GM12872 (cell line): ENCODE data around the gene ZNF764.

Experiments used
- TF ChIP-seq, protein P1 (sequence below): IDR thresholded peaks from 3 replicates; pipeline ENCODE4 v1.5.1; 2011; ENCODE audit warnings: low read depth, mild to moderate bottlenecking, low read length, moderate library complexity; ENCODE audit not compliant: insufficient read depth

The ZNF764 gene

GRCh38 chr16:30600929-30601328 lies 42.8 kb upstream of the ZNF764 start:
- TF ChIP-seq, protein P1, sequence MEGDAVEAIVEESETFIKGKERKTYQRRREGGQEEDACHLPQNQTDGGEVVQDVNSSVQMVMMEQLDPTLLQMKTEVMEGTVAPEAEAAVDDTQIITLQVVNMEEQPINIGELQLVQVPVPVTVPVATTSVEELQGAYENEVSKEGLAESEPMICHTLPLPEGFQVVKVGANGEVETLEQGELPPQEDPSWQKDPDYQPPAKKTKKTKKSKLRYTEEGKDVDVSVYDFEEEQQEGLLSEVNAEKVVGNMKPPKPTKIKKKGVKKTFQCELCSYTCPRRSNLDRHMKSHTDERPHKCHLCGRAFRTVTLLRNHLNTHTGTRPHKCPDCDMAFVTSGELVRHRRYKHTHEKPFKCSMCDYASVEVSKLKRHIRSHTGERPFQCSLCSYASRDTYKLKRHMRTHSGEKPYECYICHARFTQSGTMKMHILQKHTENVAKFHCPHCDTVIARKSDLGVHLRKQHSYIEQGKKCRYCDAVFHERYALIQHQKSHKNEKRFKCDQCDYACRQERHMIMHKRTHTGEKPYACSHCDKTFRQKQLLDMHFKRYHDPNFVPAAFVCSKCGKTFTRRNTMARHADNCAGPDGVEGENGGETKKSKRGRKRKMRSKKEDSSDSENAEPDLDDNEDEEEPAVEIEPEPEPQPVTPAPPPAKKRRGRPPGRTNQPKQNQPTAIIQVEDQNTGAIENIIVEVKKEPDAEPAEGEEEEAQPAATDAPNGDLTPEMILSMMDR = no peak

DNA sequence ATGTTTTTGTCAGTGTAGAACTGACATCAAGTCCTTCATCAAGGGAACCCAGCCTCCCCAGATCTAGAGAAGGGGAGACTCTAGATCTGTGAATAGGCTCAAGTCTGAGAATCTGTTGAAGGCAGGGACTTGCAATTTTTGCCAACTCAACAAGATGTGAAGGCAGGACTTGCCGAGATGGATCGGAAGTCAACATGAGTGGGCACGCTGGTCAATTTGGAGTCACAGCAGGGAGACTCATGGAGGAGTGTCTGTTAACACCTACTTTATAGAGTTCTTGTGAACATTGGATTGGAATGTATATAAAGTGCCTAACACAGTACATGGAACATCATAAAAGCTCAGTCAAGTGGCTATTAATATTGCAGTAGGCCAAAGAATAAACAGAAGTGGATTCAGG lies 42.0 kb upstream of the ZNF764 start:
- TF ChIP-seq, protein P1 = no peak

DNA sequence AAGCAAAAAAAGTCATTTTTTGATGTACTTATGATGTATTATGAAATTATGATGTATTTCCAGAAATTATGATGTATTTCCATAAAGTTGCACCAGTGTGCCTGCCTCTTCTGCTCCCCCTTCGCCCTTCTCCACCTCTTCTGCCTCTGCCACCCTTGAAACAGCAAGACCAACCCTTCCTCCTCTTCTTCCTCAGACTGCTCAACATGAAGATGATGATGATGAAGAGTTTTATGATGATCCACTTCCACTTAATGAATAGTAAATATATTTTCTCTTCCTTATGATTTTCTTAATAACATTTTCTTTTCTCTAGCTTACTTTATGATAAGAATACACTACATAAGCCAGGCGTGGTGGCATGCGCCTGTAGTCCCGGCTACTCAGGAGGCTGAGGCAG lies 34.7 kb upstream of the ZNF764 start:
- TF ChIP-seq, protein P1 = no peak

GRCh38 chr16:30588651-30589050 lies 30.5 kb upstream of the ZNF764 start:
- TF ChIP-seq, protein P1 = no peak

DNA sequence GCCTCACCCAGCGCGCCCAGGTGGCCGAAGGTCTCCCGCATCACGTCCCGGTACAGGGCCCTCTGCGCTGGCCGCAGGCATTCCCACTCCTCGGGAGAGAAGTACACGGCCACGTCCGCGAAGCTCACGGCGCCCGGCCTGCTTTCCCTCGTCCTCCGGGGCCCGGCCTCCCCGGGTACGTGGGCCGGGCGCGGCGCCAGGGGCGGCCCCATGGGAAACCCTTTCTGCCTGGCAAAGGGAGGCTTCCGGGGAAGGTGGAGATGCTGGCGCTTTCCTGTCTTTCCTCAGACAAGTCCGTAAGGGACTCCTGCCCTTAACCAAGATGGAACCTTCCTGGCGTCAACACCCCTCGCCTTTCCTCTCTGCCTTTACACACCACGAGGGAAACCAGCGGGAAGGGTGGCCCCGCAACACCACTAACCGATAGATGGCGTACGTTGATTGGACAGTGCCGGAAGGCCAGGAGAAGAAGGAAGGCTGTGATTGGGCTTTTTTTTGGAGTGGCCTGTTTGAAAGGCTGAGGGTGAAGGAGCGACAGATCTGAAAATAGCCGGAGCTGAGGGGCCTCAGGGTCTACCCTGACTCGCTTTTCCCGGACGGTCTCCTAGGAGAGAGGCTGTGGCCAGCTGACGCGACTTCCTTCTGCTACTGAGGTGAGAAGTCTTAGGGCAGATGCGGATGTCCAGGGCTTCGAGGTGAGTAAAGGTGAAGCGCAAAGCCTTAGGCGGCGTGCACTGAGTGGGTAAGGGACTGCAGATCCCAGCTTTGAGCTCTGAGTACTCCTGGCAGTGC lies 27.4 kb upstream of the ZNF764 start, which contains the start of gene ZNF785:
Gene ZNF785, minus strand, starts transcription at position 298 of the 792 bp plus-strand sequence. Its CDS starts 86 bp downstream, at position 212.
- TF ChIP-seq, protein P1 = 0 out of 3 replicates have a peak, but pooled peaks have one; percentile 5

DNA sequence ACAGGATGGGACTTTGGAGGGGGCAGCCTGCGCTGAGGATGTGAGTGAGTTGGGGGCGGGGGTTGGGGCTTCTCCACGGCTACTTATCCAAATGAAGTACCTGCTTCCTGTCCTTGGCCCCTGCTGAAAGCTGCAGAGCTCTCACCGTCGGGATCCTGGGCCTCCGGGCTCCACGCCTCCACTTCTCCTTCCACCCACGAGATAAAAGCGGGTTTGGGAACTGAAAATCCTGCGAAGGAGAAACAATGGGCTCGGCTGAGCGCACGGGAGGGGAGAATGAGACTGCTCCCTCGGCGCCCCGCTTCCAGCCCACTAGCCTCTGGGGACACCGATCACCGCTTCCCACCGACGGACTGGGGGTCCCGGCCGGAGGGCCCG lies 26.8 kb upstream of the ZNF764 start:
- TF ChIP-seq, protein P1 = no peak

- TF ChIP-seq, protein P1 = no peak
Measured at GRCh38 chr16:30582611-30583340, 24.6 kb upstream of the ZNF764 start.
